Measurements from ENCODE around the gene TBPL2. TPM values are rescaled to one million over a fixed set of nuclear protein-coding genes. Genes with fewer than 3 reads are reported as not detected.

The TBPL2 gene
- total RNA-seq, 4 donors from 2014 or later: not detected

DNA sequence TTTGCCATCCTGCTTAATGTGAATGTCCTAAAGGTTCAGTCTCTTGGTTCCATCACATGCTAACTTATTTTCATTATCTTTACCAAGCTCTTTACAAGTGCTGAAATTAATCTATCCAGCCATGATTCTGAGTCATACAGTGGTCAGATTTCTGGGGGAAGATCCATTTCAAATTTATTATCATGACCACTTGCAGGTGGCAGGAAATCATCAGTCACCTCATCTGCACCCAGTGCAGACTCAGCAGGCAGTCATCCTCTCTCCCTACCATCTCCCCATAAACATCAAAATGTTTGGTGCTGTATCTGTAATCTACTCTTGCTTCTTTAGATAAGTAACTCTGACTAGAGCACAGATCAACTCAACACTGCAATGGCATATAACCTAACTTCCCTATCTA, 52.3 kb downstream of the TBPL2 start:
- in situ Hi-C loops (cut with MboI; ENCODE audit: low sequenced_read_pairs in 4 of 4) (no loop called here), intact Hi-C loops (cut with DNase I; ENCODE audit: low total_unique reads) (no loop called here)
- H3K27me3 ChIP-seq: no peaks in the 10 kb centered on the region
- no peaks in the 10 kb centered on the region for H3K9me3 ChIP-seq
- peak overlapping the region; percentile 72 to 89 (median 84) for H3K27ac ChIP-seq
- peaks cover 0 to 13% of the 10 kb centered on the region in 2 donors for H3K36me3 ChIP-seq
- ATAC-seq (peak; percentile 57 to 59), DNase-seq (no peak)
- no peak overlapping the region for H3K4me3 ChIP-seq
- peak in 1 of 2 donors; percentile 15 for TF ChIP-seq POLR2A (IDR thresholded peaks at IDR 0.05)
- no peak for TF ChIP-seq CTCF (IDR thresholded peaks at IDR 0.05 in 4 of 5, conservative IDR thresholded peaks at IDR 0.05 in 1 of 5)
- peaks cover 25 to 31% of the 10 kb centered on the region in 2 donors for H3K4me1 ChIP-seq

DNA sequence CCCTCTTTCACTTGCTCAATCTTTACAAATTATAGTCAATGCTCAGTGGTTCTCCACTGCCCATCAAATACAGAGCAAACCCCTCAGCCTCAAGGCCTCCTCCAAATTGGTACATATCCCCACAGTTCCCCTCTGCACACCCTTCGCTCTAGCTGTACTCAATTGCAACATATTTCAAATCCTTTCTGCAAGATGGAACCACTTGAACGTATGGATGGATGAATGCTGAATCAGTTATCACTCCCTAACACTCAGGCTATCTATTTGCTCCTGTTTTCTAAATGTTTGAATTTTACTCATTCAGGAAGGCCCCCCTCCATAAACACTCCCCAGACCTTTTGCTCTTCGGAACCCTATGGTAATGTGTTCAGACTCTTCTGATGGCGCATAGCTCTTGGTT, 53.3 kb downstream of the TBPL2 start:
- Histone ChIP-seq H3K27ac (peak overlapping the region; percentile 72 to 89 (median 84)), H3K4me1 (peaks cover 35 to 39% of the 10 kb centered on the region in 2 donors), H3K9me3 (no peaks in the 10 kb centered on the region), H3K4me3 (no peak overlapping the region), H3K27me3 (no peaks in the 10 kb centered on the region), H3K36me3 (peaks cover 0 to 17% of the 10 kb centered on the region in 2 donors)
- in situ Hi-C loops (cut with MboI; ENCODE audit: low sequenced_read_pairs in 4 of 4) (no loop called here), intact Hi-C loops (cut with DNase I; ENCODE audit: low total_unique reads) (no loop called here)
- DNase-seq (no peak), ATAC-seq (no peak)
- TF ChIP-seq POLR2A (IDR thresholded peaks at IDR 0.05) (no peak), CTCF (IDR thresholded peaks at IDR 0.05 in 4 of 5, conservative IDR thresholded peaks at IDR 0.05 in 1 of 5) (no peak)

- ATAC-seq: no peak
- Histone ChIP-seq H3K4me3 (no peak overlapping the region), H3K27me3 (no peaks in the 10 kb centered on the region), H3K27ac (peak overlapping the region; percentile 83 to 90 (median 88)), H3K9me3 (no peaks in the 10 kb centered on the region), H3K4me1 (peaks cover 35 to 42% of the 10 kb centered on the region in 2 donors), H3K36me3 (peaks cover 0 to 26% of the 10 kb centered on the region in 2 donors)
- in situ Hi-C loops (cut with MboI; ENCODE audit: low sequenced_read_pairs in 4 of 4) (no loop called here), intact Hi-C loops (cut with DNase I; ENCODE audit: low total_unique reads) (no loop called here)
- no peak for TF ChIP-seq CTCF (IDR thresholded peaks at IDR 0.05 in 4 of 5, conservative IDR thresholded peaks at IDR 0.05 in 1 of 5)
- TF ChIP-seq POLR2A (IDR thresholded peaks at IDR 0.05): no peak
- DNase-seq: no peak
Measured at GRCh38 chr14:55386037-55386808, 54.2 kb downstream of the TBPL2 start.

DNA sequence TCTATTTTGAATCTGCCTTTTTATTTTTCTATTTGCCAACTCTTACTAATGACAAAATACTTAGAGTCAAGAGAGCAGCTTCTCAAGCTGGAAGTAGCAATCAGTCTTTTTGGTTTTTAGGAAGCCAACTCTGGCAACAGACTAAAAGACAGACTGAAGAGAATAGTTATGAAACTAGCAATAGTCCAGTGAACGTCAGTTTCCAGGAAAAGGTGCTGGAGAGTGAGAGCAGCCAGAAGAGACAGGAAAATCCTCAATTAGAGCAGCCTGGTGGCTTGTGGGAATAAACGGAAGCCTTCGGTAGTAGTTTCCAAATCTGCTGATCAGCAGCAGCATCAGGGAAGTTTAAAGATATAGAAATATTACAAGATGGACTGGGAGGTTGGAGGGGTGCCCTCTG, 55.9 kb downstream of the TBPL2 start:
- Histone ChIP-seq H3K27me3 (no peaks in the 10 kb centered on the region), H3K36me3 (peaks cover 0 to 38% of the 10 kb centered on the region in 2 donors), H3K9me3 (no peaks in the 10 kb centered on the region), H3K4me3 (no peak overlapping the region), H3K4me1 (peaks cover 35 to 42% of the 10 kb centered on the region in 2 donors), H3K27ac (peak overlapping the region; percentile 83 to 90 (median 88))
- intact Hi-C loops (cut with DNase I; ENCODE audit: low total_unique reads) (no loop called here), in situ Hi-C loops (cut with MboI; ENCODE audit: low sequenced_read_pairs in 4 of 4) (no loop called here)
- no peak for TF ChIP-seq CTCF (IDR thresholded peaks at IDR 0.05 in 4 of 5, conservative IDR thresholded peaks at IDR 0.05 in 1 of 5)
- no peak for TF ChIP-seq POLR2A (IDR thresholded peaks at IDR 0.05)
- DNase-seq: no peak
- ATAC-seq: no peak
